GM15510 (cell line): Measurements from ENCODE around the gene MED13.

Experiments used
- POLR2A ChIP-seq: IDR thresholded peaks from 3 replicates; pipeline ENCODE4 v1.6.1; 2011; ENCODE audit warnings: borderline replicate concordance; ENCODE audit not compliant: insufficient read length; ENCODE audit errors: extremely low read depth

MED13 gene

DNA sequence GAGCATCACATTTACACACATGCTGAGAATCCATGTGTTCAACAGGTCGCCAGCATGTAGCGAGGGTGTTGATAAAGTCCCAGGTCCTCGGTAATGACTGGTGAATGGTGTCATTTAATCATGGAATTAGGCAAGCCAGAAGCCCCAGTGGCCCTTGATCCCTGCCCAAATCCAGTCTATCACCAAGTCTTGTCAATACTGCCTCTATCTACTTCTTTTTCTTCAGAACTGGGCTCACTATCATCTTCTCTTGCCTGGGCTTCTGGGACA, 31.3 kb upstream of the MED13 start:
- no peak for TF ChIP-seq POLR2A

DNA sequence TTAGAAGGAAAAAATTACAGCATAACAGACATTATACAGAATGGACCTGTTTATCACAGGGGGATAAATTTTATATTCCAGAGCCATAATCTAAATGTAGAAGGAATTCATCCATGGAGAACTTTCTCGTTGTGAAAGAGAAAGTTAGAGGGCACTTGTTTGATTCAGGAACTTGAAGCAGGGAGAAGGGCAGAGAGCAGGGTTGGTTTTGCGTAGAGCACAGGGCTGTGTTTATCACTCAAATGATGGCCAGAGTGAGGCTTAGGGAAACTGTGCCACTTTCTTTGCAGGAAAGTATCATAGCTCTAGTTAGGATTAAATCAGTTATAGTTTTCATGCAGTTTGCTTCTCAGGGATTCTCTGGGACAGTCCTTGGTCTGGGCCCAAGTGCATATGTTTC, 29.1 kb upstream of the MED13 start:
- no peak for TF ChIP-seq POLR2A

DNA sequence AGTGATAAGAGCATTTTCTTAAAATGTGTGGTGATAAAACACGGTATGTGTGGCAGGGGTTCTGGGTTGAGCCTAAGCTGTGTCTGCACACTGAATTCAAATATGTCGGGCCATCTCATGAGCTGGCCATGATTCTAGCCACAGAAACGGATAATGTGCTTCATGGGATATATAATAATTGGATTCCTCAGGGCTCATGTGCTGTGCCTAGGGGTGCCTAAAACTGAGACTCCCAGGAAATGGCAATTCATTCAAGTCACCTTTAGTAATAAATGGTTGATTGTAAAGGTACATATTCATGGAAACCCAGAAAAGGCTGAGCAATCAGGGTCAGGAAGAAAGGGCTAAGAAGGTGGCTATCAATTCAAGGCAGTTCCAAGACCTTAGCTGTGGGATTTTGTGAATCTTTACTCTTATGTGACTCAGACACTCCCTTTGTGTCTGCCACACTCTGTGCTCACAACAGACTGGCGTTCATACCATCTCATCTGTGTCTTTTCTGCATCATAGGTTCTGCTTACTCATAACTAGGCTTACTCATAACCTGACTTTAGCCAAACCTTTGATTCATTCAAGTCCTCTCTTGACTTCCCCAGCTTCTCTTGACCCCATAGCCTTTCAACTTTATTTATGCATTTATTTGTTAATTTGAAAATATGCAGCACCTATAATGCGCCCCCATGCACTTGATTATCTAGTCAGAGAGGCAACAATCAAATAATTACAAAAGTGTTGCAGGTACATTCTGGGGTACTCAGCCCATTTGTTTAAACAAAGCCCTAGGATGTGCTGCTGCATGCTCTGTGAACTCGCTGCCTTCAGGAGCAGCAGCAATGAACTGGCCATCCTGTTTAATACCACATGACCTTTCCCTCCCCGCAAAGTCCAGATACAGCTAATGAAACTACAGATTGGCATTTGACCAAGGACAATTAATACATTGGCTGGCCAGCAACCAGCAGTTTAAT, 28.4 kb upstream of the MED13 start:
- no peak for TF ChIP-seq POLR2A

DNA sequence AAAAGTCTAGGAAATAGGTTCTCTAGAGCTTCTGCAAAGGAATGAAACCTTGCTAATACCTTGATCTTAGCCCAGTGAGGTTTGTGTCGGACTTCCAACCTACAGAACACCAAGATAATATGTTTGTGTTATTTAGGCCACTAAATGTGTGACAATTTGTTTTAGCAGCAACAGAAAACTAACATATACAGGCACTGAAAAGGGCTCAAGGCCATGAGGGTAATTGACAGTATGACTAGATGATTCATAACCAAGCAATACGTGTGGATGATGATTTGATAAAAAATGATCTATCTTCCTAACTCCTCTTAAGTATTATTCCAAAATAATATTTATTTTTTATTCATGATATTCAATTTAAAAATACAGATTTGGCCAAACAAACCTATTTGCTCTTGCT, 27.7 kb upstream of the MED13 start:
- no peak for TF ChIP-seq POLR2A

DNA sequence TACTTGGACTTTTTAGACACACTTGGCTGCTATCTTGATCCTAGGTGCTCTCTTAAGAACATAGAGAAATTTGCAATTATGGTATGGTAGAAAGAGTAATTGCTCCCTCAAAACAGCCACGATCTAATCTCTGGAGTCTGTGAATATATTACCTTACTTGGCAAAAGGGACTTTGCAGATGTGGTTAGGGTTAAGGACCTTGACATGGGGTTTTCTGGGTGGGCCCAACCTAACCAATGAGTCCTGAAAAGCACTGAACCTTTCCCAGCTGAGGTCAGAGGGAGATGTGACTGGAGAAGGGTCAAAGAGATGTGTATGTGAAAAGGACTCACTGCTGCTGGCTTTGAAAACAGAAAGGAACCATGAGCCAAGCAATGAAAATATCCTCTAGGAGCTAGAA, 26.7 kb upstream of the MED13 start:
- TF ChIP-seq POLR2A: no peak

DNA sequence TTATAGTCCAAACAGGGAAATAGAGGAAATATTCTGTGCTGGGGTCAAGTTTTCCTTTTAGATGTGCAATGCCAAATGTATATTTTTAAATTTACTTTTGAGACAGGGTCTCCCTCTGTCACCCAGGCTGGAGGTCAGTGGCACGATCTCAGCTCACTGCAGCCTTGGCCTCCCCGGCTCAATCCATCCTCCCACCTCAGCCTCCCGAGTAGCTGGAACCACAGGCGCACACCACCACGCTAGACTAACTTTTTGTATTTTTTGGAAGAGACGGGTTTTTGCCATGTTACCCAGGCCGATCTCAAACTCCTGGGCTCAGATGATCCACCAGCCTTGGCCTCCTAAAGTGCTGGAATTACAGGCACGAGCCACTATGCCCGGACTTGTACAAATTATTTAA, 25.8 kb upstream of the MED13 start:
- no peak for TF ChIP-seq POLR2A

DNA sequence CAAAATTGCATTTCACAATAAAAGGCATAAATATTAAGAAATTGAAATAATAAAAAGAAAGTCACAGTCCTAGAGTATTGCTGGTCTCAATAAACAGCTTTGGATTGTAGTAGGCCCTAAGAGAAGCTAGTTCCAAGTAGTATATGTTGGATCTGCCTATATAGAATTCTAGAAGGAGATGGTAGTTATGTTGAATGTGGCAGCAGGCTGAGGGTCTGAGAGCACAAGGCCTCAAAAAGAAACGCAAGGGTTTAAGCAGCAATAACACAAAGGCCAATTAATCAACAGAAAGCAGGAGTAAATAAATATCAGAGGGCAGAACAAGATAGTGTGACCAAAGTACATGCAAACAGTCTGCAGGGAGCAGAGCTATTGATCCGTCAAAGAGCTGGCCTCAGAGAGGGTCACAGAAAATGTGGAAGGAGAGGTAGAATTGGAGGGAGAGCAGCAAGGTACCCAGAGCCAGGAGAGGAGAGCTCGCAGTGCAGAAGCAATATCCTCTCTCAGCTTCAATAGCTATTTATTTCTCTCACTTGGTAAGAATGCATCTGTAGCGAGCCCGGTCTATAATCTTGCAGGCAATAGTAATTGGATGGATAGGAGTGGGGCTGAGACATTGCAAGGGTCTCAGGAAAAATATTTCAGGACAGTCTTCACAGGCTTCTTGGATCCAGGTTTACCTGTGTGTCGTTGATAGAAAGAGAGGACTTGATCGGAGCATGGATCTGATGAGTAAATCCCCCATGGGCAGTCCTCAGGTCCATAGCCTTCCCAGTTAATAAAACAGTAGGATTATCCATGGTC, 25.1 kb upstream of the MED13 start:
- no peak for TF ChIP-seq POLR2A

DNA sequence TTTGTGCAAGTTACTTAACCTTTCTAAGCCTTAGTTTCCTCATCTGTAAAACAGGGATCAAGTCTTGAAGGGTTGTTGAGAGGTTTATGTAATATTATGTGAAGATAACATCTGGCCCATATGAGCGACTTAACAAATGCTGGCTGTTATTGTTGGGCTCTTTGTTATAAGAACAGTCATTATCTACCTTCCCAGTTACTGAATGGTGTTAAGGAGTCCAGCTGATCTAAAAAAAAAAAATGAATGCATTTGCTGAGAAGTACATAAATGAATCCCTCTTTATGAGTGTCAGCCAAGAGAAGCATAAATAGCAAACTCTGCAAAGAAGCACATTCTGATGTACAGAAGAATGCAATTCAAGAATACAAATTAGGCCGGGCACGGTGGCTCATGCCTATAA, 24.3 kb upstream of the MED13 start:
- no peak for TF ChIP-seq POLR2A

DNA sequence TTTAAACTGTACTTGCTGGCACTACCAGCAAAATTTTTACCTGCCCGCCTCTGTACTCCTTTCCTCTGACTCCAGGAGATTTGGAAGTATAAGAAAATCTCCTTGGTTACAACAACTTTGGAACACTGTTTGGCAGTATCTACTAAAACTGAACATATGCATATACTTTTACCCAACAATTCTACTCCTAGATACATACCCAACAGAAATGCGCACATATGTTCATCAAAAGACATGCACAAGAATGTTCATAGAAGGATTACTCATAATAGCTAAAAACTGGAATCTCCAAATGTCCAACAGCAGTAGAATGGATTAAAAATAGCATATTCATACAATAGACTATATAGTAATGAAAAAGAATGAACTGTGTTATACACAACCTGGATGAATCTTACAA, 21.7 kb upstream of the MED13 start:
- no peak for TF ChIP-seq POLR2A

DNA sequence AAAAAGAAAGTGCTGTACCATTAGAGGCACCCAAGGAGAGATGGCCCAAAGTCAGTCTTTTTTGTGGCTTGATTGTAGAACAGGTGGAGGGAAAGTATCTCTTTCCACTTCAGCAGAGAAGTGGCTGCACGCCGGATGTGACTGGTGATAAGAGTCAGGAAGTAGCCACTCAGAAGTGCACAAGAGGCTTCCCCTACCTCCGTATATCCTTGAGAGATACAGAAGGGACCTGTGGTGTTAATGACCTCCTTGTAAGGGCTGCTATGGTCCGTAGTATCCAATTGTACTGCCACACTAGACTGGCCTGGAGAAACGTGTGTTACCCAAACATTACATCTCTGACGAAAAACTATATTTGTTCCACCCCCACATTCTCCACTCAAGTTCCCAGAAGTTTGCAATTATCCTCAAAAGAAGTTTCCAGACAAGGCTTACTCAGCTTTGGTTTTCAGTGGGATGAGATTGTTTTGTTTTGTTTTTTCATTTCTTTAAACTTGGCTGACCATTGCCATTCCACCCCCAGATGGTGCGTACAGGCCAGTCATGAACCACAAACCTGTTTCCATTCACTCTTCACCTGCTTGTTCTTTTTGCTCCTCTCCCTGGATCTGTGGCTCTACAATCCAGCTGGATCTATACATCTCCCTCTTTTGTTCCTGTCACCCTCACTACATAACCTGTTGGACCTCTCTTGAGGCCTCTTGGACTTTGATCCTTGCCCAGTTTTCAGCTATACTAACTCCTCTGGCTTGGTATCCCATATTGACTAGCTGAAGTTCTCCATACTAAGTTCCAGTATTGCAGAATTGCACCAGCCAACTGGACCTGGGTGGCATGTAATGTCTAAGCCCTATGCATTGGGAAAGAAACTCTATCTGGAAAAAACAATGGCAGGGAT, 20.7 kb upstream of the MED13 start:
- TF ChIP-seq POLR2A: no peak

DNA sequence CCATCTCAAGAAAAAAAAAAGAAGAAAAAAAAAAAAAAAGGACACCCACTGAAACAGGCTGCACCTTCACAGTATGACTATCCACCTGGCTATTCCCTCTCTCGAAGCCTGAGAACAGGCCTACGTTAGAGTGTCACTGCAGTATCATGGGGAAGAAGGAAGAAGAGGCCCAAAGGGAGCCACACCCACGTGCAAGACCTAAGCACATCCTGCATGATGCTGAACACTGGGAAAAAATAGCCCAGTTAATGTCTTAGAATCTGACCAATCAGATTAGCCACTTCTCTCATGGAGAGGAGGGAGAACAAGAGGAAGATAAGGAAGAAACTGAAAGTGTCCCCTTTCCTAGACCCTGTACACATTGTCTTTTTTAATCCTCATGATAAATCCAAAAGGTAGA, 19.5 kb upstream of the MED13 start:
- TF ChIP-seq POLR2A: no peak

DNA sequence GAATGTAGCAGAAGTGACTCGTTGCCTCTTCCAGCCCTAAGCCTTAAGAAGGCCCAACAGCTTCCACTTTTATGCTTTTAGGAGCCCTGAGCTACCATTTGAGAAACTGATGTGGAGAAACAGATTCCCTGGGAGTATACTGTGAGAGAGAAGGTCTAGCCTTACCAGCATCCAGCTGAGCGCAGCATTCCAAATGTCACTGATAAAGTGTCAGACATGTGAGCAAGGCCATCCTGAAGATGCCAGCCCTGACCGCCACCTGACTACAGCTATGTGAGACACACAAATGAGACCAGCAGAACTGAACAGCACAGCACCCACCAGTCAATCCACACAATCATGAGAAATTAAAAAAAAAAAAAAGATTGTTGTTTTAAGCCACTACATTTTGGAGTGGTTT, 18.6 kb upstream of the MED13 start:
- no peak for TF ChIP-seq POLR2A

DNA sequence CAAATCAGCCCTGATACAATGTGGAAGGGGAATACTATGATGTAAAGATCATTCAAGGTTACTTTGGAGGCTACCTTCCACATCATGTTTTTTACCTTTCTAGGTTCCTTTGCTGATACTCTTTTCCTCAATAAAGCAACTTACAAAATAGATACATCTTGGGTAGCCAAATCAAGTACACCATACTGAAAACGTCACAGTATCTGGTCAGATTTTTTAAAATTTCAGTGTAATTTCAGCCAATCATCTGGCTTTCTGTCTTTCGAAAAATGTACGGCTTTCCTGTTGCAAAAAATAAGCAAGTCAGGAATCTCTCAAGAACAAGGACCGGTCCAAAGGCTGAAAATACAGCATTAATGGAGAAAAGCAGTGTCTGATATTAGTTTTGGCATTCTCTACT, 15.6 kb upstream of the MED13 start:
- TF ChIP-seq POLR2A: no peak

DNA sequence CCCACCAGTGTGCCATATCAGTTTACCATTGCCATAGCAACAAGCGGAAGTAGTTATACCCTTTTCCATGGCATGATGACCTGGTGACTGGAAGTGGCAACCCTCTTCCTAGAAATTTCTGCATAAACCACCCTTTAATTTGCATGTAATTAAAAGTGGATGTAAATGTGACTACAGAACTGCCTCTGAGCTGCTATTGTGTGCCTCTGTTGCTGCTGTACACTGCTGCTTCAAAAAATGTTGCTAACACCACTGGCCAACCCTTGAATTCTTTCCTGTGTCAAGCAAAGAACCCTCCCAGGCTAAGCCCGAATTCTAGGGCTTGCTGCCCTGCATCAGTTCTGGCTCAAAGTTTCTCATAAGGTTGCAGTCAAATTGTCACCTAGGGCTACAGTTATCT, 12.9 kb upstream of the MED13 start:
- no peak for TF ChIP-seq POLR2A

DNA sequence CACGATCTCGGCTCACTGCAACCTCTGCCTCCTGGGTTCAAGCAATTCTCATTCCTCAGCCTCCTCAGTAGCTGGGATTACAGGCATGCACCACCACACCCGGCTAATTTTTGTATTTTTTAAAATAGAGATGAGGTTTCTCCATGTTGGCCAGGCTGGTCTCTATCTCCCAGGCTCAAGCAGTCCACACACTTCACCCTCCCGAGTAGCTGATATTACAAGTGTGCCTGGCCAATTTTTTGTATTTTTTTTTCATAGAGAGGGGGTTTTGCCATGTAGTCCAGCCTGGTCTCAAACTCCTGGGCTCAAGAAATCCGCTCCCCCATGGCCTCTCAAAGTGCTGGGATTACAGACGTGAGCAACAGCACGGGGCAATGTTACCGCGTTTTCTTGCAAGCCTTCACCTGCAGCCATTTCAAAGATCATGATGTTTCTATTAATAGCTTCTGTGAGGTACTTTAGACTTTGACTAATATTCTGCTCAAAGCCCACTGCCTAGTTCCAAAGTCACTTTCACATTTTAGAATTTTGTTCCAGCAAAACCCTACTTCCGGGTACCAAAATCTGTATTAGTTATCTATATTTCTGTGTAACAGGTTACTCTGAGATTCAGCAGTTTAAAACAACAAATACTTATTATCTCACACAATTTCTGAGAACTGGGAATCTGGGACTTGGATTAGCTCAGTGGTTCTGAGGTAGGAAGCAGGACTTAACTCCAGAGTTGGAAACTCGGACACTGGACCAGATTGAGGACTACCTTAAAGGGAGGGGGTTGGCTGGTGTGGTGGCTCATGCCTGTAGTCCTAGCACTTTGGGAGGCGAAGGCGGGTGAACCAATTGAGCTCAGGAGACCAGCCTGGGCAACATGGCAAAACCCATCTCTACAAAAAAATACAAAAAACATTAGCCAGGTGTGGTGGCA, 12.0 kb upstream of the MED13 start:
- TF ChIP-seq POLR2A: no peak

DNA sequence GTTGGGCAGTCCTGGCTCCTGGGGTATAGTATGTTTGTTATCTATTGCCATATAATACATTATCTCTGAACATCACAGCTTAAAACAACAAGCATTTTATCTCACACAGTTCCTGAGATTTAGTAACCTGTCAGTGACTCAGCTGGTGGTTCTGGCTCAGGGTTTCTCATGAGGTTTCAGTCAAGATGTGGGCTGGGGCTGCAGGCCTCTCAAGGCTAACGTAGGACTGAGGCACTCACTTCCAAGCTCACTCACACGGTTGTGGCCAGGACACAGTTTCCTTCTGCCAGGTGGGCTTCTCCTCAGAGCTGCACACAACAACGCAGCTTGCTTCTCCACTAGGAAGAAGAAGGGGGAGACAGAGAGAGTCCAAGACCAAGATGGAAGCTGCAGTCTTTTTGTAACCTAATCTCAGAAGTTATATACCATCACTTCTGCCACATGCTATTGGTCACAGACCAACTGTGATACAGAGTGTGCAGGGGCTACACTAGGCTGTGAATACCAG, 10.3 kb upstream of the MED13 start:
- TF ChIP-seq POLR2A: no peak
